HG02938 (cell line): ENCODE data around the gene TROAP.
"Not testable (repeated sequence)": the region's sequence is repeated elsewhere in the genome, so short reads cannot be mapped to it uniquely, and the experiment has no call there.

Experiments used
- ATAC-seq: cut with Tn5 transposase; IDR thresholded peaks from one replicate; pipeline ENCODE4 v1.9.1; 2021; ENCODE audit warnings: mild to moderate bottlenecking, moderate library complexity; ENCODE audit not compliant: unreplicated experiment

Gene TROAP

GRCh38 chr12:49294804-49295081, 28.3 kb upstream of the TROAP start:
- no peak for ATAC-seq

GRCh38 chr12:49295082-49295936, 27.7 kb upstream of the TROAP start, which contains the start of gene PRPH:
Gene PRPH, plus strand, starts transcription at chr12:49295147. Its CDS starts 54 bp downstream, at chr12:49295201.
- ATAC-seq, result no peak

DNA sequence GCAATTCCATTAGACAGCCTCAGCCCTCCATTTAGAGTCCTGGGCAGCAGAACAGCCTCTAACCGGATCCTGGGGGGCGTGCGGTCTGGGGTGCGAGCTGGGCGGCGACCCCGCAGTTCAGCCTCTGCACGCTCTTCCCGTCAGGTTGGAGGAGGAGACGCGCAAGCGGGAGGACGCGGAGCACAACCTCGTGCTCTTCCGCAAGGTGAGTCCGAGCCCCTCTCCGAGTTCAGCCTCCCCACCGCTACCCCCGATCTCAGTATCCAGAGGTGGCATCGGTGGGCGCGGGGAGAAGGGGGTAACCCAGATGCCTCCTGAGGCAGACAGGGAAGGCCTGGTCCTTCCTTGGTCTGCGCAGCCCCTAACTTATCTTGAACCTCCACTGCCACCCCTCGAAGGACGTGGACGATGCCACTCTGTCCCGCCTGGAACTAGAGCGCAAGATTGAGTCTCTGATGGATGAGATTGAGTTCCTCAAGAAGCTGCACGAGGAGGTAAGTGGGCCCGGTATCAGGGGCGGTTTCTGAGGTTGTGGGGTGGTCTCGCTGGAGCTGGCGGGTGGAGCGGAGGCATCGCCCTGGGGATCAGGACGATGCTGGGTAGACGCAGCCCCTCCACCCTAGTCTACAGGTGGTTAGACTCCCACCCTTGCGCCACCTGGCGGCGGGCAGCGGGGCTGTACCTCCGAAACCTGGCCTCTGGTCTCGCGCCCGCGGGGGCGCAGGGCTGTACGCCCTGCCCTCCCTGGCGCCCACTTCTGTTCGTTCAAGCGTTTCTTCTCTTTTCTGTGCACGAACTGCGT, 26.8 kb upstream of the TROAP start:
- ATAC-seq, result no peak

- ATAC-seq, result no peak
Measured at GRCh38 chr12:49296836-49297694, 26.0 kb upstream of the TROAP start.

DNA sequence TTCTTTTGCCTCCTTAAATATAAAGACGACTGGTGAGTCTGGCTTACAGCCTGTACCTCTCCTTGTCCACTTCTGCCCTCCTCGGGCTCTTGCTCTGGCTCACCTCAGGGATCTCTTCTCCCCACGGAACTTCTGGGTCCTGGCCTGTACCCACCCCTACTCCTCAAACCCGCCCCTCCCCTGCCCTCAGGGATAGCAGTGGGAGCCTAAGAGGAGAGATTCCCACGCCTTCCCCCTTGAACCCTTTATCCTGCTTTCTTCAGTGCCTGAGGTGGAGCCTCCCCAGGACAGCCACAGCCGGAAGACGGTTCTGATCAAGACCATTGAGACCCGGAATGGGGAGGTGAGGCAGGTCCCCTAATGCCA, 25.4 kb upstream of the TROAP start:
- no peak for ATAC-seq

DNA sequence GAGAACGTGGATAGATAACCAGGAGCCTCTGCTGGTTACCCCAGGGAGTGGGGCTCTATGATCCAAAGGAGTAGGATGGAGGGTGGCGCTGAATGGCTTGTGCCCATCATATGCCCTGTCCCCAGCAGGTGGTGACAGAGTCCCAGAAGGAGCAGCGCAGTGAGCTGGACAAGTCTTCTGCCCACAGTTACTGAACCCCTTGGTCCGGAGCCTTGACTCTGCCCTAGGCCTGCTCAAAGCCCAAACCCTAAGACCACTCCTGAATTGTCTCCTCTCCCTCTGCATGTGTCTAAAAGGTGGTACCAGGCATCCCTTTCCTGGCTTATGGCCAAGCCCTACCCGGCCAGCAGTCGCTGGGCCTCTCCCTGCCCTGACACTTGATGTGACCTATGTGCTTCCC, 24.9 kb upstream of the TROAP start:
- ATAC-seq, result no peak

DNA sequence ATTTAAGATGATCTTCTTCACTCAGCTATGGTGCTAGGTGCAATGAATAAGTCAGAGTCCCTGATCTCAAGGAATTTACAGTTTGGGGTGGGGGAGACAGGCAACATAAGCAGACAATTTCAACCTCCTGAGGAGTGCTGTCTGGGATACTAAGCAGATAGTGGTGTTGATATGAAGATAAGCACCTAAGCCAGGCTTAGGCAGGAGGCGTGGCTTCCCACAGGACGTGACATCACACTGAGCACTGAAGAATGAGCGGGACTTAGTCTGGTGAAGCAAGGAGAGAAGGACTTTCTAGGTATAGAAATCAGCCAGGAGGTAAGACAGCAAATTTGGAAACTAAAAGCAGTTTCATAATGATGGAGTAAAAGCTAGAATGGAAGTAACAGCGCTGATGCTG, 21.3 kb upstream of the TROAP start:
- ATAC-seq, result no peak

- no peak for ATAC-seq
Measured at GRCh38 chr12:49304161-49304560, 18.9 kb upstream of the TROAP start.

- ATAC-seq, result no peak
Measured at GRCh38 chr12:49305762-49306510, 17.1 kb upstream of the TROAP start.

DNA sequence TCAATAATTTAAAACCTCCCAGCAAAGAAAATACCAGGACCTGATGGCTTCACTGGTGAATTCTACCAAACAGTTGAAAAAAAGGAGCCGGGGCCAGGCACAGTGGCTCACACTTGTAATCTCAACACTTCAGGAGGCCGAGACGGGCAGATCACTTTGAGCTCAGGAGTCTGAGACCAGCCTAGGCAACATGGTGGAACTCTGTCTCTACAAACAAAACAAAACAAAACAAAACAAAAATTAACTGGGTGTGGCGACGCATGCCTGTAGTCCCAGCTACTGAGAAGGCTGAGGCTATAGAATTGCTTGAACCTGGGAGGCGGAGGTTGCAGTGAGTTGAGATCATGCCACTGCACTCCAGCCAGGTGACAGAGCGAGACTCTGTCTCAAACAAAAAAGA, 13.7 kb upstream of the TROAP start:
- no peak for ATAC-seq

GRCh38 chr12:49310451-49311000, 12.5 kb upstream of the TROAP start:
- not testable (repeated sequence) for ATAC-seq

DNA sequence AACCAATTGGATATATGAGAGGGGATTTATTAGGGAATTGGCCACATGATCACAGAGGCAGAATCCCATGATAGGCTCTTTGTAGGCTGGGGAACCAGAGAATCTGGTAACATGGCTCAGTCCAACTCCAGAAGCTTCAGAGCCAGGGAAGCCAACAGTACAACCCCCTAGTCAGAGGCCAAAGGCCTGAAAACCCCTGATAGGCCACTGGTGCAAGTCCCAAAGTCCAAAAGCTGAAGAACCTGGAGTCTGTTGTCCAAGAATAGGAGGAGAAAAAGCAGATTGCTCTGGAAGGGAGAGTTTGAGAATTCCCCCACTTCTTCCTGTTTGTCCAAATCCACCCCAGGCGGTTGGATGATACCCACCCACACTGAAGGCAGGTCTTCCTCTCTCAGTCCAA, 8.2 kb upstream of the TROAP start:
- no peak for ATAC-seq

DNA sequence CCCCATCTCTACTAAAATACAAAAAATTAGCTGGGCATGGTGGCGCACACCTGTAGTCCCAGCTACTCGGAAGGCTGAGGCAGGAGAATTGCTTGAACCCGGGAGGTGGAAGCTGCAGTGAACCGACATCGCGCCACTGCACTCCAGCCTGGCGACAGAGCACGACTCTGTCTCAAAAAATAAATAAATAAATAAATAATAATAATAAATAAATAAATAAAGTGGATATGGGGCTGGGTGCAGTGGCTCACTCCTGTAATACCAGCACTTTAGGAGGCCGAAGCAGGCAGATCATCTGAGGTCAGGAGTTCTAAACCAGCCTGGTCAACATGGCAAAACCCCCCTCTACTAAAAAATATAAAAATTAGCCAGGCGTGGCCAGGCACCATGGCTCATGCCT, 5.9 kb upstream of the TROAP start:
- not testable (repeated sequence) for ATAC-seq

- not testable (repeated sequence) for ATAC-seq
Measured at GRCh38 chr12:49320411-49321103, 2.5 kb upstream of the TROAP start.

GRCh38 chr12:49322367-49322707, 718 bp upstream of the TROAP start:
- no peak for ATAC-seq

GRCh38 chr12:49323524-49324097, 556 bp downstream of the TROAP start:
- ATAC-seq, result no peak

GRCh38 chr12:49325606-49326005, 2.6 kb downstream of the TROAP start:
- ATAC-seq, result no peak

GRCh38 chr12:49327368-49327767, 4.3 kb downstream of the TROAP start:
- no peak for ATAC-seq

GRCh38 chr12:49327887-49328286, 4.8 kb downstream of the TROAP start:
- no peak for ATAC-seq

GRCh38 chr12:49328816-49329215, 5.8 kb downstream of the TROAP start:
- ATAC-seq, result no peak
